HepG2 (cell line): ENCODE data around the gene ATF7IP. TPM values are rescaled to one million over a fixed set of nuclear protein-coding genes. Genes with fewer than 3 reads are reported as not detected.

Source experiments
- ATAC-seq: fragments of 200-7000 bp; cut with Tn5 transposase; 3 replicates; pipeline ENCODE4 v1.9.1; 2020; ENCODE audit warnings: mild to moderate bottlenecking, moderate library complexity
- BruUV-seq: library from RNA; stranded (reverse); fragments of 400-500 nt; replicated peaks from 2 replicates; lab custom pipeline; 2021; lab: Mats Ljungman, UMichigan
- CTCF ChIA-PET: fragments of 300-600 bp; formaldehyde crosslinking; extraction: SDS; loops from one replicate; lab custom pipeline; 2021; ENCODE audit warnings: low total read pairs, inconsistent platforms, low intra/inter-chr PET ratio; lab: Yijun Ruan, JAX
- POLR2A ChIA-PET: fragments of 350-600 bp; sonication (Branson Sonifier 250); formaldehyde crosslinking; loops from one replicate; lab custom pipeline; 2020; ENCODE audit warnings: antibody characterized with exemption, inconsistent platforms; lab: Yijun Ruan, JAX
- DNase-seq: peaks from one replicate; pipeline ENCODE4 v3.0.0-alpha.2; 2015; ENCODE audit warnings: low spot score
- FAIRE-seq: peaks from 3 replicates; lab custom pipeline; 2011; peaks lifted over from hg19 to GRCh38; lab: Jason Lieb, UNC
- H2AFZ ChIP-seq: one replicate; pipeline ENCODE4 v1.6.1; 2011; ENCODE audit warnings: low read length, inconsistent platforms
- H3K27ac ChIP-seq: fragments of 300-600 bp; 3 replicates; pipeline ENCODE4 v1.8.0; 2011; ENCODE audit warnings: mixed run types, mild to moderate bottlenecking, mixed read lengths, low read length, inconsistent platforms; ENCODE audit not compliant: insufficient read depth; ENCODE audit errors: extremely low read length
- H3K27me3 ChIP-seq, 2 experiments: fragments of 200-600 bp in 1 of 2; 2 replicates in 1 of 2; 3 replicates in 1 of 2; pipeline versions ENCODE4 v1.6.0 to v1.8.0; 2011; ENCODE audit warnings: low read length in 2 of 2, mild to moderate bottlenecking in 2 of 2, moderate library complexity in 2 of 2, inconsistent platforms in 1 of 2; ENCODE audit not compliant: insufficient read depth in 2 of 2, control insufficient read depth in 1 of 2
- H3K36me3 ChIP-seq, 2 experiments: fragments of 200-600 bp in 1 of 2; replicated peaks in 1 of 2; 2 replicates in 1 of 2; 3 replicates in 1 of 2; pipeline versions ENCODE4 v1.5.1 to v1.8.0; 2011; ENCODE audit warnings: low read length in 2 of 2, inconsistent platforms in 1 of 2; ENCODE audit not compliant: insufficient read depth in 2 of 2, control insufficient read depth in 1 of 2
- H3K4me1 ChIP-seq: 2 replicates; pipeline ENCODE4 v1.5.1; 2012; ENCODE audit warnings: low read length, inconsistent platforms; ENCODE audit not compliant: insufficient read depth
- H3K4me2 ChIP-seq: 2 replicates; pipeline ENCODE4 v1.6.0; 2011; ENCODE audit warnings: low read depth, low read length, inconsistent platforms
- H3K4me3 ChIP-seq, 3 experiments: fragments of 200-600 bp in 1 of 3; sonication (generic), shearing (Covaris generic) in 1 of 3; replicated peaks in 1 of 3; 2 replicates each; pipeline ENCODE4 v1.5.1; 2011 to 2016; ENCODE audit warnings: low read length in 3 of 3, inconsistent platforms in 2 of 3, low read depth in 2 of 3, mild to moderate bottlenecking in 2 of 3, control low read depth in 1 of 3, mixed read lengths in 1 of 3; ENCODE audit not compliant: insufficient read depth in 1 of 3
- H3K79me2 ChIP-seq: one replicate; pipeline ENCODE4 v1.6.1; 2011; ENCODE audit warnings: low read length, inconsistent platforms; ENCODE audit not compliant: insufficient read depth
- H3K9ac ChIP-seq: 2 replicates; pipeline ENCODE4 v1.6.0; 2011; ENCODE audit warnings: mild to moderate bottlenecking, low read depth, low read length, inconsistent platforms; ENCODE audit not compliant: insufficient read depth
- H3K9me3 ChIP-seq: 2 replicates; pipeline ENCODE4 v1.5.1; 2012; ENCODE audit warnings: mild to moderate bottlenecking, low read length
- H4K20me1 ChIP-seq: 2 replicates; pipeline ENCODE4 v1.6.0; 2011; ENCODE audit warnings: inconsistent platforms, mild to moderate bottlenecking, low read length, moderate library complexity; ENCODE audit not compliant: insufficient read depth
- FOXK2 ChIP-seq: fragments of 450-650 bp; IDR thresholded peaks from 2 replicates; pipeline ENCODE4 v1.6.1; 2016
- IKZF5 ChIP-seq: IDR thresholded peaks from 2 replicates; pipeline ENCODE4 v1.6.1; 2018; ENCODE audit warnings: missing genetic modification reagents, mild to moderate bottlenecking, missing compliant biosample characterization
- KDM3A ChIP-seq: IDR thresholded peaks from 2 replicates; pipeline ENCODE4 v1.6.1; 2018; ENCODE audit warnings: low read depth, missing compliant biosample characterization
- KLF9 ChIP-seq: IDR thresholded peaks from 2 replicates; pipeline ENCODE4 v1.6.1; 2016; ENCODE audit warnings: low read depth
- NFAT5 ChIP-seq: sonication (generic); formaldehyde crosslinking; IDR thresholded peaks from 2 replicates; pipeline ENCODE4 v1.4.0; 2020; ENCODE audit warnings: missing genetic modification reagents
- PHF5A ChIP-seq: IDR thresholded peaks from one replicate; pipeline ENCODE4 v1.6.1; 2018; ENCODE audit warnings: low read depth, missing genetic modification reagents; ENCODE audit not compliant: unreplicated experiment
- SALL1 ChIP-seq: sonication (generic); formaldehyde crosslinking; IDR thresholded peaks from 2 replicates; pipeline ENCODE4 v1.8.0; 2022; ENCODE audit warnings: mild to moderate bottlenecking, missing genetic modification reagents
- SSRP1 ChIP-seq: IDR thresholded peaks from 2 replicates; pipeline ENCODE4 v1.6.1; 2016; ENCODE audit warnings: control low read depth
- TCF12 ChIP-seq, 2 experiments: fragments of 450-650 bp in 1 of 2; sonication (generic) in 1 of 2; formaldehyde crosslinking in 1 of 2; IDR thresholded peaks; 2 replicates each; pipeline versions ENCODE4 v1.6.1 to v1.8.0; 2017 to 2022; ENCODE audit warnings: antibody characterized with exemption in 1 of 2, mild to moderate bottlenecking in 1 of 2, missing genetic modification reagents in 1 of 2, moderate library complexity in 1 of 2
- TEAD3 ChIP-seq: optimal IDR thresholded peaks from 2 replicates; pipeline ENCODE3; 2016; ENCODE audit warnings: borderline replicate concordance
- ZFP36L2 ChIP-seq: sonication (generic); formaldehyde crosslinking; IDR thresholded peaks from 2 replicates; pipeline ENCODE4 v1.4.0; 2020; ENCODE audit warnings: missing genetic modification reagents
- ZMAT5 ChIP-seq: sonication (generic); formaldehyde crosslinking; IDR thresholded peaks from 2 replicates; pipeline ENCODE4 v1.5.0; 2020; ENCODE audit warnings: mild to moderate bottlenecking, low read depth, missing genetic modification reagents, borderline replicate concordance
- ZNF496 ChIP-seq: sonication (generic); formaldehyde crosslinking; IDR thresholded peaks from 2 replicates; pipeline ENCODE4 v1.8.1; 2023; ENCODE audit warnings: mild to moderate bottlenecking, moderate library complexity, missing genetic modification reagents; ENCODE audit not compliant: insufficient replicate concordance
- ZNF530 ChIP-seq: sonication (generic); formaldehyde crosslinking; IDR thresholded peaks from 2 replicates; pipeline ENCODE4 v1.5.0; 2020; ENCODE audit warnings: low read depth, mild to moderate bottlenecking, missing genetic modification reagents
- WGBS: methylation state at CpG from one replicate; pipeline ENCODE4 v1.1.6; 2017; ENCODE audit warnings: low lambda C conversion rate; 5-methylcytosine and 5-hydroxymethylcytosine counted together
- in situ Hi-C: cut with HindIII; loops from 2 replicates; pipeline ENCODE4 v1.10.0; 2017; ENCODE audit warnings: low pct_unique_long_range_greater_than_20kb; ENCODE audit not compliant: extremely low pct_ligation_motif_present
- intact Hi-C: fragments of 100-400 bp; cut with micrococcal nuclease; formaldehyde crosslinking; loops from one replicate; pipeline ENCODE4 v1.10.0; 2022; ENCODE audit not compliant: unreplicated experiment
- polyA plus RNA-seq, 8 experiments: library from polyadenylated mRNA; depleted of rRNA in 3 of 8; stranded (reverse) in 7 of 8; unstranded in 1 of 8; fragments of >200 nt; fragmentation: Illumina TruSeq in 4 of 8; extraction: Trizol in 4 of 8; gene quantifications; 2 replicates each; pipeline versions ENCODE4 v1.2.1 to v1.2.3, GENCODE V29; 2011 to 2016; ENCODE audit warnings: low read depth in 4 of 8, missing spikeins in 1 of 8, mixed read lengths in 1 of 8; ENCODE audit not compliant: insufficient read depth in 1 of 8
- total RNA-seq, 5 experiments: library from RNA; depleted of rRNA; stranded (reverse); fragments of >200 nt; fragmentation: Illumina TruSeq; extraction: Trizol; gene quantifications; 2 replicates each; pipeline ENCODE4 v1.2.3, GENCODE V29; 2016; ENCODE audit warnings: low read depth in 1 of 5

The ATF7IP gene
- total and polyA plus RNA-seq, 2 of the 13 experiments (the other 11 are each of a cell fraction or from before 2014, with no cell fraction given), result 1.8 to 11.8 TPM

- H3K27ac ChIP-seq, result no peak overlapping the region
- DNase-seq, result no peak
- BruUV-seq, result no TSS peak
- no peak for FAIRE-seq
- H4K20me1 ChIP-seq, result no peaks in the 10 kb centered on the region
- ChIA-PET CTCF (no interaction called here), POLR2A (no interaction called here)
- in situ Hi-C loops, result no loop called here
- intact Hi-C loops, result no loop called here
- H3K9ac ChIP-seq, result no peak overlapping the region
- 88% methylated on average over 3 of the region's 3 CpGs for WGBS
- no peaks in the 10 kb centered on the region for H3K27me3 ChIP-seq
- ATAC-seq, result no peak
- H3K9me3 ChIP-seq, result no peaks in the 10 kb centered on the region
- no peak overlapping the region for H2AFZ ChIP-seq
- TF ChIP-seq FOXK2 (no peak), TCF12 (IDR thresholded peaks at IDR 0.05) (no peak), TCF12 (CRISPR knock-in tag; IDR thresholded peaks at IDR 0.05) (no peak), SALL1 (CRISPR knock-in tag) (no peak), NFAT5 (CRISPR knock-in tag) (no peak), IKZF5 (CRISPR knock-in tag) (no peak), ZNF496 (no peak), KDM3A (CRISPR knock-in tag) (no peak), ZNF530 (CRISPR knock-in tag) (no peak), ZFP36L2 (CRISPR knock-in tag) (no peak), PHF5A (CRISPR knock-in tag) (no peak), SSRP1 (CRISPR knock-in tag) (no peak), ZMAT5 (no peak), KLF9 (no peak), TEAD3 (no peak)
- TF ChIP-seq, all 625 proteins: peak for 0
- peaks cover 15% of the 10 kb centered on the region for H3K4me1 ChIP-seq
- H3K79me2 ChIP-seq, result peaks cover 12% of the 10 kb centered on the region
- H3K36me3 ChIP-seq, result no peaks in the 10 kb centered on the region
- no peak overlapping the region for H3K4me2 ChIP-seq
- H3K4me3 ChIP-seq, result no peak overlapping the region
These were observed 34.4 kb downstream of the ATF7IP start for GRCh38 chr12:14399871-14400270.
